CD14-positive monocyte (primary cell): Measurements from ENCODE around the gene ST8SIA6. TPM values are rescaled to one million over a fixed set of nuclear protein-coding genes. Genes with fewer than 3 reads are reported as not detected.

ENCODE experiments used
- DNase-seq, 3 donors: peaks; one replicate each; pipeline ENCODE4 v3.0.0-alpha.2; 2011 to 2022
- H2AFZ ChIP-seq: 2 replicates; pipeline ENCODE4 v1.6.0; 2012; ENCODE audit warnings: mild to moderate bottlenecking, low read depth, low read length, inconsistent platforms; ENCODE audit not compliant: insufficient read depth, poor library complexity, severe bottlenecking
- H3K27ac ChIP-seq, 2 donors: 1 replicate in 1 of 2; 2 replicates in 1 of 2; pipeline ENCODE4 v1.5.1; 2012 to 2013; ENCODE audit warnings: low read length in 2 of 2, control low read depth in 1 of 2, inconsistent platforms in 1 of 2, low read depth in 1 of 2, mild to moderate bottlenecking in 1 of 2
- H3K27me3 ChIP-seq, 2 donors: one replicate each; pipeline versions ENCODE4 v1.6.0 to v1.6.1; 2011 to 2013; ENCODE audit warnings: low read length in 2 of 2; ENCODE audit not compliant: control insufficient read depth in 2 of 2, insufficient read depth in 2 of 2
- H3K36me3 ChIP-seq, 2 donors: replicated peaks in 1 of 2; 1 replicate in 1 of 2; 2 replicates in 1 of 2; pipeline versions ENCODE4 v1.5.1 to v1.6.1; 2012 to 2013; ENCODE audit warnings: low read length in 2 of 2, control low read depth in 1 of 2, inconsistent platforms in 1 of 2, mild to moderate bottlenecking in 1 of 2; ENCODE audit not compliant: insufficient read depth in 2 of 2, control insufficient read depth in 1 of 2
- H3K4me1 ChIP-seq, 2 donors: 1 replicate in 1 of 2; 2 replicates in 1 of 2; pipeline versions ENCODE4 v1.5.1 to v1.6.1; 2012 to 2013; ENCODE audit warnings: low read length in 2 of 2, control low read depth in 1 of 2, inconsistent platforms in 1 of 2, mild to moderate bottlenecking in 1 of 2, moderate library complexity in 1 of 2; ENCODE audit not compliant: insufficient read depth in 2 of 2, control insufficient read depth in 1 of 2
- H3K4me2 ChIP-seq: replicated peaks from 2 replicates; pipeline ENCODE3; 2012; ENCODE audit warnings: low read length, moderate library complexity, mild to moderate bottlenecking; ENCODE audit not compliant: poor library complexity, severe bottlenecking; ENCODE audit errors: extremely low read depth
- H3K4me3 ChIP-seq, 3 experiments: fragments of 200-600 bp in 1 of 3; sonication (generic) in 1 of 3; replicated peaks in 1 of 3; 1 replicate in 2 of 3; 2 replicates in 1 of 3; pipeline ENCODE4 v1.5.1; 2011 to 2013; ENCODE audit warnings: low read length in 3 of 3, mild to moderate bottlenecking in 3 of 3, control low read depth in 2 of 3, low read depth in 2 of 3, inconsistent platforms in 1 of 3, moderate library complexity in 1 of 3
- H3K79me2 ChIP-seq: 2 replicates; pipeline ENCODE4 v1.6.0; 2012; ENCODE audit warnings: mild to moderate bottlenecking, control low read depth, inconsistent platforms, low read length, moderate library complexity; ENCODE audit not compliant: insufficient read depth
- H3K9ac ChIP-seq: 2 replicates; pipeline ENCODE4 v1.6.0; 2017; ENCODE audit warnings: low read length, mild to moderate bottlenecking; ENCODE audit not compliant: insufficient read depth, poor library complexity, severe bottlenecking
- H3K9me3 ChIP-seq, 2 donors: replicated peaks in 1 of 2; 1 replicate in 1 of 2; 2 replicates in 1 of 2; pipeline versions ENCODE4 v1.5.1 to v1.6.1; 2012 to 2013; ENCODE audit warnings: low read length in 2 of 2, control low read depth in 1 of 2; ENCODE audit not compliant: control insufficient read depth in 1 of 2, insufficient read depth in 1 of 2
- H4K20me1 ChIP-seq: 2 replicates; pipeline ENCODE4 v1.6.0; 2012; ENCODE audit warnings: mild to moderate bottlenecking, low read length, control low read depth, moderate library complexity; ENCODE audit not compliant: insufficient read depth
- H3K27ac Mint-ChIP-seq, 7 donors: one replicate each; pipeline ENCODE4 v1.8.0; 2020; ENCODE audit warnings: mild to moderate bottlenecking in 7 of 7, mixed read lengths in 7 of 7, moderate library complexity in 6 of 7, inconsistent platforms in 2 of 7
- H3K27me3 Mint-ChIP-seq, 3 donors: one replicate each; pipeline ENCODE4 v1.8.0; 2021 to 2022; ENCODE audit warnings: low read depth in 3 of 3, mild to moderate bottlenecking in 3 of 3, mixed read lengths in 3 of 3, moderate library complexity in 3 of 3, inconsistent platforms in 1 of 3
- H3K36me3 Mint-ChIP-seq, 2 donors: one replicate each; pipeline ENCODE4 v1.8.0; 2020; ENCODE audit warnings: mixed read lengths in 2 of 2, inconsistent platforms in 1 of 2, mild to moderate bottlenecking in 1 of 2
- H3K4me1 Mint-ChIP-seq: one replicate; pipeline ENCODE4 v1.8.0; 2020; ENCODE audit warnings: mild to moderate bottlenecking, mixed read lengths
- H3K4me3 Mint-ChIP-seq, 2 donors: one replicate each; pipeline ENCODE4 v1.8.0; 2020; ENCODE audit warnings: mild to moderate bottlenecking in 2 of 2, mixed read lengths in 2 of 2, moderate library complexity in 1 of 2
- H3K9me3 Mint-ChIP-seq, 7 donors: one replicate each; pipeline ENCODE4 v1.8.0; 2020 to 2022; ENCODE audit warnings: mixed read lengths in 7 of 7, mild to moderate bottlenecking in 6 of 7, moderate library complexity in 6 of 7, inconsistent platforms in 2 of 7
- CTCF ChIP-seq: fragments of 200-600 bp; IDR thresholded peaks from one replicate; pipeline ENCODE4 v1.8.0; 2022; ENCODE audit warnings: antibody characterized with exemption, mild to moderate bottlenecking
- WGBS: methylation state at CpG from one replicate; pipeline ENCODE4 v1.1.5; 2013; ENCODE audit warnings: missing lambda C conversion rate; ENCODE audit not compliant: insufficient coverage; 5-methylcytosine and 5-hydroxymethylcytosine counted together
- intact Hi-C, 2 donors: fragments of 100-400 bp; cut with micrococcal nuclease; formaldehyde crosslinking; loops; one replicate each; pipeline versions ENCODE4 v1.15.0 to v1.15.1; 2023
- polyA plus RNA-seq, 3 donors: library from polyadenylated mRNA; depleted of rRNA in 1 of 3; unstranded in 2 of 3; stranded (reverse) in 1 of 3; fragments of 300-500 nt in 2 of 3; fragments of >200 nt in 1 of 3; fragmentation: Illumina TruSeq in 2 of 3; gene quantifications; 1 replicate in 2 of 3; 2 replicates in 1 of 3; pipeline ENCODE4 v1.2.3, GENCODE V29; 2012 to 2021

ST8SIA6 gene
- polyA plus RNA-seq, 3 donors, result 0.11 TPM; not detected in 2

GRCh38 chr10:17386021-17386420 lies 68.4 kb downstream of the ST8SIA6 start:
- no peaks in the 10 kb centered on the region for H4K20me1 ChIP-seq
- H3K4me1 ChIP-seq, result no peaks in the 10 kb centered on the region
- no peak for DNase-seq
- peaks cover 12 to 19% of the 10 kb centered on the region in 2 donors for H3K9me3 ChIP-seq
- TF ChIP-seq CTCF, result no peak
- H2AFZ ChIP-seq, result no peak overlapping the region
- H3K36me3 ChIP-seq, result no peaks in the 10 kb centered on the region
- Mint-ChIP-seq H3K4me3 (no peak overlapping the region), H3K9me3 (peaks cover 7 to 17% (median 14%) of the 10 kb centered on the region in 7 donors), H3K4me1 (no peaks in the 10 kb centered on the region), H3K36me3 (no peaks in the 10 kb centered on the region), H3K27ac (no peak overlapping the region), H3K27me3 (peaks cover 0 to 3% (median 0%) of the 10 kb centered on the region in 3 donors)
- WGBS, result 97% methylated on average over 11 of the region's 18 CpGs
- H3K79me2 ChIP-seq, result no peaks in the 10 kb centered on the region
- intact Hi-C loops, result no loop called here
- H3K4me3 ChIP-seq, result no peak overlapping the region
- H3K4me2 ChIP-seq, result no peak overlapping the region
- H3K27ac ChIP-seq, result no peak overlapping the region
- H3K27me3 ChIP-seq, result no peaks in the 10 kb centered on the region
- no peak overlapping the region for H3K9ac ChIP-seq

- no peaks in the 10 kb centered on the region for H4K20me1 ChIP-seq
- no peak overlapping the region for H3K4me3 Mint-ChIP-seq
- H3K4me3 ChIP-seq, result no peak overlapping the region
- DNase-seq, result no peak
- no peak for TF ChIP-seq CTCF
- intact Hi-C loops, result no loop called here
- H3K79me2 ChIP-seq, result no peaks in the 10 kb centered on the region
- peaks cover 0 to 3% (median 0%) of the 10 kb centered on the region in 3 donors for H3K27me3 Mint-ChIP-seq
- H2AFZ ChIP-seq, result no peak overlapping the region
- H3K4me1 ChIP-seq, result no peaks in the 10 kb centered on the region
- H3K9me3 Mint-ChIP-seq, result peaks cover 7 to 17% (median 14%) of the 10 kb centered on the region in 7 donors
- no peak overlapping the region for H3K27ac ChIP-seq
- no peak overlapping the region for H3K9ac ChIP-seq
- no peak overlapping the region for H3K27ac Mint-ChIP-seq
- no peak overlapping the region for H3K4me2 ChIP-seq
- no peaks in the 10 kb centered on the region for H3K36me3 ChIP-seq
- no peaks in the 10 kb centered on the region for H3K36me3 Mint-ChIP-seq
- WGBS, result 80% methylated on average over 4 of the region's 6 CpGs
- H3K9me3 ChIP-seq, result peaks cover 12 to 19% of the 10 kb centered on the region in 2 donors
- no peaks in the 10 kb centered on the region for H3K27me3 ChIP-seq
- no peaks in the 10 kb centered on the region for H3K4me1 Mint-ChIP-seq
Observed at GRCh38 chr10:17385066-17385465, 69.3 kb downstream of the ST8SIA6 start.
